Type B pancreatic cell (in vitro differentiated cells): ENCODE results near the gene JAK1. TPM values are rescaled to one million over a fixed set of nuclear protein-coding genes. Genes with fewer than 3 reads are reported as not detected.

Experiments
- DNase-seq: peaks from one replicate; pipeline ENCODE4 v3.0.0; 2021; ENCODE audit warnings: mixed read lengths; ENCODE audit not compliant: unreplicated experiment; ENCODE audit errors: extremely low spot score
- H3K27ac Mint-ChIP-seq: 2 replicates; pipeline ENCODE4 v1.8.0; 2021; ENCODE audit warnings: mild to moderate bottlenecking, mixed read lengths
- H3K27me3 Mint-ChIP-seq: 2 replicates; pipeline ENCODE4 v1.8.0; 2021; ENCODE audit warnings: mixed read lengths
- H3K36me3 Mint-ChIP-seq: 2 replicates; pipeline ENCODE4 v1.8.0; 2021; ENCODE audit warnings: mixed read lengths
- H3K4me1 Mint-ChIP-seq: one replicate; pipeline ENCODE4 v1.8.0; 2021; ENCODE audit warnings: mixed read lengths; ENCODE audit not compliant: unreplicated experiment
- H3K4me3 Mint-ChIP-seq: 2 replicates; pipeline ENCODE4 v1.8.0; 2021; ENCODE audit warnings: mild to moderate bottlenecking, mixed read lengths
- H3K9me3 Mint-ChIP-seq: 2 replicates; pipeline ENCODE4 v1.8.0; 2021; ENCODE audit warnings: mixed read lengths
- total RNA-seq: library from RNA; stranded (reverse); gene quantifications from 2 replicates; pipeline ENCODE4 v1.2.1, GENCODE V29; 2021; ENCODE audit warnings: low replicate concordance
- TF ChIP-seq, protein P1 (sequence below): fragments of 200-600 bp; sonication (generic); conservative IDR thresholded peaks from 2 replicates; pipeline ENCODE4 v1.5.0; 2021; ENCODE audit warnings: antibody characterized with exemption, mild to moderate bottlenecking

Gene JAK1
- total RNA-seq, 1 donor from 2014 or later, result 54.8 TPM

GRCh38 chr1:64894438-64895196, 71.7 kb downstream of the JAK1 start:
- Mint-ChIP-seq H3K4me1 (peaks cover 25% of the 10 kb centered on the region), H3K4me3 (no peak overlapping the region), H3K36me3 (no peaks in the 10 kb centered on the region), H3K27me3 (no peaks in the 10 kb centered on the region), H3K9me3 (peaks cover 4% of the 10 kb centered on the region), H3K27ac (no peak overlapping the region)
- TF ChIP-seq, protein P1, sequence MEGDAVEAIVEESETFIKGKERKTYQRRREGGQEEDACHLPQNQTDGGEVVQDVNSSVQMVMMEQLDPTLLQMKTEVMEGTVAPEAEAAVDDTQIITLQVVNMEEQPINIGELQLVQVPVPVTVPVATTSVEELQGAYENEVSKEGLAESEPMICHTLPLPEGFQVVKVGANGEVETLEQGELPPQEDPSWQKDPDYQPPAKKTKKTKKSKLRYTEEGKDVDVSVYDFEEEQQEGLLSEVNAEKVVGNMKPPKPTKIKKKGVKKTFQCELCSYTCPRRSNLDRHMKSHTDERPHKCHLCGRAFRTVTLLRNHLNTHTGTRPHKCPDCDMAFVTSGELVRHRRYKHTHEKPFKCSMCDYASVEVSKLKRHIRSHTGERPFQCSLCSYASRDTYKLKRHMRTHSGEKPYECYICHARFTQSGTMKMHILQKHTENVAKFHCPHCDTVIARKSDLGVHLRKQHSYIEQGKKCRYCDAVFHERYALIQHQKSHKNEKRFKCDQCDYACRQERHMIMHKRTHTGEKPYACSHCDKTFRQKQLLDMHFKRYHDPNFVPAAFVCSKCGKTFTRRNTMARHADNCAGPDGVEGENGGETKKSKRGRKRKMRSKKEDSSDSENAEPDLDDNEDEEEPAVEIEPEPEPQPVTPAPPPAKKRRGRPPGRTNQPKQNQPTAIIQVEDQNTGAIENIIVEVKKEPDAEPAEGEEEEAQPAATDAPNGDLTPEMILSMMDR, result no peak
- DNase-seq, result no peak

- Mint-ChIP-seq H3K27me3 (no peaks in the 10 kb centered on the region), H3K36me3 (no peaks in the 10 kb centered on the region)
Measured at GRCh38 chr1:64893921-64894320, 72.4 kb downstream of the JAK1 start.

GRCh38 chr1:64892576-64893573, 73.5 kb downstream of the JAK1 start:
- H3K9me3 Mint-ChIP-seq, result peaks cover 4% of the 10 kb centered on the region
- no peaks in the 10 kb centered on the region for H3K36me3 Mint-ChIP-seq
- DNase-seq, result no peak
- TF ChIP-seq, protein P1, result no peak
- peaks cover 25% of the 10 kb centered on the region for H3K4me1 Mint-ChIP-seq
- no peaks in the 10 kb centered on the region for H3K27me3 Mint-ChIP-seq
- no peak overlapping the region for H3K27ac Mint-ChIP-seq
- no peak overlapping the region for H3K4me3 Mint-ChIP-seq

More at GRCh38 chr1:64893921-64894320, 72.4 kb downstream of the JAK1 start:
- Mint-ChIP-seq H3K9me3 (peaks cover 4% of the 10 kb centered on the region), H3K4me1 (peaks cover 25% of the 10 kb centered on the region), H3K4me3 (no peak overlapping the region), H3K27ac (no peak overlapping the region)
- no peak for DNase-seq
- TF ChIP-seq, protein P1, result no peak

DNA sequence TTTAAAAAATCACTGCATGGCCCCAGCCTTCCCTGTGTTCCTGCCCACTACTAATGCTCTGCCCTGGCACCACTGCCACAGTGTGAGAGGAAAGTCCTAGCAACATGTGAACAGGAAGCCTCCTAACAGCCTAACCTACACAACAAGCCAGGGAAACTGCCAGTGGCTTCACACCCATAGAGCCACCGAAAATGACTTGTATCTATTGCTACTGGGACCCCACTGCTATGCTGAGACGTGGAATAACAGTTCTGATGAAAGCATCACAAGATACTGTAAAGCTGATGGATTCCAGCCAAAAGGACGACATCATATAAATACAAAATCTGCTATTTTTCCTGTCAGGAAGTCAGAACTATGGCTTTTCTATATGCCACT, 74.9 kb downstream of the JAK1 start:
- Mint-ChIP-seq H3K4me1 (peaks cover 23% of the 10 kb centered on the region), H3K9me3 (no peaks in the 10 kb centered on the region), H3K4me3 (no peak overlapping the region), H3K27ac (no peak overlapping the region), H3K36me3 (peaks cover 5% of the 10 kb centered on the region), H3K27me3 (no peaks in the 10 kb centered on the region)
- TF ChIP-seq, protein P1, result no peak
- DNase-seq, result no peak

GRCh38 chr1:64890699-64891447, 75.5 kb downstream of the JAK1 start:
- no peak overlapping the region for H3K27ac Mint-ChIP-seq
- no peak for DNase-seq
- no peaks in the 10 kb centered on the region for H3K27me3 Mint-ChIP-seq
- H3K4me1 Mint-ChIP-seq, result peaks cover 18% of the 10 kb centered on the region
- no peak overlapping the region for H3K4me3 Mint-ChIP-seq
- no peaks in the 10 kb centered on the region for H3K9me3 Mint-ChIP-seq
- TF ChIP-seq, protein P1, result no peak
- peaks cover 5% of the 10 kb centered on the region for H3K36me3 Mint-ChIP-seq
